NT2/D1 (cell line): ENCODE results near the gene DHX16.

ENCODE experiments used
- SUZ12 ChIP-seq: IDR thresholded peaks from 2 replicates; pipeline ENCODE4 v1.6.1; 2011; ENCODE audit not compliant: insufficient read length, insufficient read depth; ENCODE audit errors: extremely low read depth
- YY1 ChIP-seq: IDR thresholded peaks from 2 replicates; pipeline ENCODE4 v1.6.1; 2011; ENCODE audit not compliant: insufficient read length, insufficient read depth
- ZNF274 ChIP-seq: IDR thresholded peaks from 2 replicates; pipeline ENCODE4 v1.6.1; 2011; ENCODE audit warnings: mild to moderate bottlenecking, low read depth, low read length

GRCh38 chr6:30721198-30722024 lies 48.6 kb upstream of the DHX16 start:
- no peak for TF ChIP-seq YY1
- no peak for TF ChIP-seq ZNF274
- no peak for TF ChIP-seq SUZ12
